Stimulated activated CD8-positive, alpha-beta memory T cell treated with anti-CD3 and anti-CD28 coated beads, Interleukin-15, amount 100 ng/mL, for 4 hours (primary cell): ENCODE measurements around the gene C1orf198.

Experiments used
- DNase-seq, 2 donors: peaks; one replicate each; pipeline ENCODE4 v3.0.0-alpha.2; 2020; ENCODE audit warnings: low read depth in 2 of 2

C1orf198 gene

DNA sequence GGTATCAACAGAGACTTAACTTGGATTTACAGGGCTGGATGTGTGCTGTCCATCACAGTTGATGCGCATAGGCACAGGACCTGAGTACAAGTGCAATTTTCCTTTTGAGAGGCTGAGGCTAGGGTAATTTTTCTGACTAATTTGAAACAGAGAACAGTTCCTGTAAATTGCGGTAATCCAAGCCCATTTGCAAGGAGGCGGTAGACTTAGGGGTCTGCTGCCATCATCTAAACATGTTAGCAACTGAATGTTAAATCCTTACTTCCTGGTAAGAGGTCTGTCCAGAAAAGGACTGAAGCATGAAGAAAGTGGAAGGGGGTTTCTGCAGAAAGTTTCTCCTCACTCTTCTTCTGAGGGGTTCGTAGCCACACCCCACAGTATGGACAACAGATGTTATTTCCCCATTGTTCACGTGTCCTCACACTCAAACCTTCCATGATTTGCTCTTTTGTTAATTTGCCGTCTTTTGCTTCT, 23.7 kb upstream of the C1orf198 start:
- DNase-seq, result no peak

DNA sequence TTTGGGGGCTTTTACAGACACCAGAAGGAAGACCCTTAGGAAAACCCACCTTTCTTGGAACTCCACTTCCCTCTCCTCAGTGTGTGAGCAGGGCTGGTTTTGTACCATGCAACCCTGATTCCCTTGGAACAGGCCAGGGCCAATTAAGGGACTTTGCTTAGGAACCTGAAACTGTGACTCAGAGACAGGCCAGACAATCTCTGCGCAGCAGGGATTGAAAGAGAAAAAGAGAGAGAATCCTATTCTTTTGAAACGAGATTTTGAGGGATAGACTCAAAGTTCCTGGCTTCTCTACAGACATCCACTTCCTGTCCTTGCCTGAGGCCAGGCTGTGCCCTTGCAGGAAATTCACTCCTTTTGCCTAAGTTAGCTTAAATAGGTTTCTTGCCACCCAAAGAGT, 23.1 kb upstream of the C1orf198 start:
- no peak for DNase-seq

DNA sequence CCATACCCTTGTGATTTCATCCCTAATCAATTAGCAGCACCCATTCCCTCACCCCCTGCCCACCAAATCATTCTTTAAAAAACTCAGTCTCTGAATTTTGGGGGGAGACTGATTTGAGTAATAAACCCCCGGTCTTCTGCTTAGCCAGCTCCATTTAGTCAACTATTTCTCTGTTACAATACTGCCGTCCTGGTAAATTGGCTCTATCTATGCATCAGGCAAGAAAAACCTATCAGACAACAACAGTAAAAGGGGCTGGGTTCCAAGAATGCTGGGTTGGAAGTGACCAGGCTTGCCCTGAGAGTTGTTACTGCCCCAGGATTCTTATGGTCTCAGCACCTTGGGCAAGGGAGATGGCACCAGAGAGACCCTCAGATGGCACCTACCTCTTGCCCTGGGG, 16.3 kb upstream of the C1orf198 start:
- DNase-seq, result no peak

DNA sequence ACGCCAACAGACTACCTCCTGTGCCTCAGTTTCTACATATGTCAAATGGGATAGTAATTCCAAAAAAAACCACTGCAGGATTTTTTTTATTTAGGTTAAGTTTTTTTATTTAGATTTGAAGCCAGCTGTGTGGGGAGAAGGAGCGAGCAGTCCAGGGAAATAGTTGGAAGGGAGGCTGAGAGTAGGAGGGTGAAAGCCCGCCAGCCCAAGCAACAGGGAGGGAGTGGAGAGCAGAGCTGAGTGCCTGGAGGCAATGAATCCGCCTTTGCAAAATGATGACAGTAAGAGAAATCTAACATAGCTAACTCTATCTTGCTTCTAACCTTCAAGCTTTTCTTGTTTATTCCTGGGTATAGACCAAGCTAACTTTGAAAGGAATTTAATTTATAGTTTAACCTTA, 15.6 kb upstream of the C1orf198 start:
- no peak for DNase-seq

DNA sequence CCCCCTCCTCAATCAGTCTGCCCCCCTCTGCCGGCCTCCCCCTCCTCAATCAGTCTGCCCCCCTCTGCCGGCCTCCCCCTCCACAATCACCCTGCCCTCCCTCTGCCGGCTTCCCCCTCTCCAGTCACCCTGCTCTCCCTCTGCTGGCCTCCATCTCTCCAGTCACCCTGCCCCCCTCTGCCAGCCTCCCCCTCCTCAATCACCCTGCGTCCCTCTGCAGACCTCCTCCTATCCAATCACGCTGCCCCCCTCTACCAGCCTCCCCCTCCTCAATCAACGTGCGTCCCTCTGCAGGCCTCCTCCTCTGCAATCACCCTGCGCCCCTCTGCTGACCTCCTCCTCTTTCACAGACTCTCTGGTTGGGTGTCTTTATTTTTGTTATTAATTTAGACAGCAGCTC, 11.5 kb upstream of the C1orf198 start:
- no peak for DNase-seq

DNA sequence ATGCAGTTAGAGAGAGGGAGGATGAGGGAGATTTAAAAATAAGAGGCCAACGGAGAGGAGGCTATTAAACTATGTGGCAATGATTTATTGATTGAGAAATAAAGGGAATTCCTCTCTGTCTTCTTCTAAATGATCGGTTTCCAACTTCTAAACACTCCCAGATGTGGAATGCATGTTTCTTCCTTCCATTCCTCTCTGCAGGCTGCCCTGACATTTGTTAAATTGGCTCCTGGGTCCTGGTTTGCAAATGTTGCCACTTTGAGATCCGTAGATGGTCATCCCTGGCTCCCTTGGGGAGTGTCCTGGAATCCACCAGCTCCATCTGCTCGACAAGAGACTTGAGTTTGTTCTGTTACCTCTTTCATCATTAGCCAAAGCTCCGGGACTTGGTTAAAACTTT, 10.3 kb upstream of the C1orf198 start:
- no peak for DNase-seq

DNA sequence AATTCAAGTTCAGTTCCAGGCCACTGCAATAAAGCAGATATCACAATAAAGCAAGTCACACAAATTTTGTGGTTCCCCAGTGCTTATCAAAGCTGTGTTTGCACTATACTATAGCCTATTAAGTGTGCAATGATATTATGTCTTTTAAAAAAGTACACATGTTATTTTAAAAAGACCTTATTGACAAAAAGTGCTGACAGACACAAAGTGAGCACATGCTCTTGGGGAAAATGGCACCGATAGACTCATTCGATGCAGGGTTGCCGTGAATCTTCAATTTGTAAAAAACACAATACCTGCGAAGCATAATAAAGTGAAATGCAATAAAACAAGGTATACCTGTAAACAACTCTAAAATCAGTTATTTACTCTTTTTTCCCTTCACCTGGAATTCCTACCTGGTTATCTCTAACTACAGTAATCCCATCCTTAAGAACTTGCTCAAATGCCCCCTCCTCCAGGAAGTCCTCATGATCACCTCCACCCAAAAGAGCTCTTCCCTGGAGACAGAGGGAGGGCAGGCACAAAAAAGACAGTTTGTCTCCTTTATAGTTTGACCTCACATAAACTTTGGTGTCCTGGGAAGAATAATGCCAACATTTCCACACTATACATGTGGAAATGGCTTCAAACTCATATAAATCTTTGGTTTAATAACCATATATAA, 9.7 kb upstream of the C1orf198 start:
- DNase-seq, result no peak

DNA sequence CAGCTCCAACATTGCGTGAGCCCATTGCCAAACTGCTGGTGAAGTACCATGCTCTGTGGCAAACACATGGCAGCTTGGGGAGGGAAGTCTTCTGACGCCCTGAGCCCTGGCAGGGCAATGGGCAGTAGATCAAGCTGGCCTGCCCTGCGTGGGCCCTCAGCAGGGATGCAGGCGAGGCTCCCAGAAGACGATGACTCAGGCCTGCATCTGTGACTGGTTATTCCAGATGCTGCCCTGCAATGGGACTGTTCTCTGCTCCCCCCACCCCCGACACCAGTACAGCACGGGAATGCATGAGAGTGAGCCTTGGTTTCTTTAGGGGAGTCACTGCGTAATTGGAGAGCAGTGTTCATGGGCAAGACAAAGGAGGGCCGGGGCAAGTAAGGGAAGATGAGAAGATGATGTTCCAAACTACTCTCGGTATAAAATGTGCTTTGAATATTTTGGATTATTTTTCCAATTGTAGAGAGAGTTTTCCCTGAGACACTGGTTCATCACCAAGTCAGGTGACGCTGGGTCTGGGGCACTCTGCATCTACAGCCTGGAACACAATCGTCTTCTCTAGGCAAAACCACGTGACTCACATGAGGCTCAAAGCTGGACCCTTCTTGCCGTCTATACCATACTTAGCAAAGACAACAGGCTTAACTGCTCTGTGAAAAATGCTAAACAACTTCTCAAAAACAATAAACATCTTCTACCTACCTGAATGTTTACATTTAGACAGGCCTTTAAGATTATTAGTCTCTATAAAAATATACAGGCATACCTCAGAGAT, 9.0 kb upstream of the C1orf198 start:
- DNase-seq, result no peak

DNA sequence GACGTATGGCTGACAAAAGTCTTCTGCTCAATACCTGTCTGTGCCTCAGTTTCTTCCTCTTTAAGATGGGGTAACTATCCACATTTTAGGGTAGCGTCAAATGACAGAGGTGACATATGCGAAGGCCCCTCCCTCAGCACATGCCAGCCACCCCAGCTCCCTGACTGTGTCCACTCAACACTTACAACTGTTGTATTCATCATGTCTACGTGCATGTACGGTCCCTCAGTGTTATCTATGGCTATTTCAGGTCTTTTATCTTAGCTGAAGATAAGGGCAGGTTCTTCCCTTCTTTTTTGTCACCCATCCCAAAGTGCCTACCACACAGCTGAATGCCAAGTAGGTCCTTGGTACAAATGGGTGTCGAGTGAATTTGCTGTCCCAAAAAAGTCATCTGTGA, 8.3 kb upstream of the C1orf198 start:
- DNase-seq, result no peak

DNA sequence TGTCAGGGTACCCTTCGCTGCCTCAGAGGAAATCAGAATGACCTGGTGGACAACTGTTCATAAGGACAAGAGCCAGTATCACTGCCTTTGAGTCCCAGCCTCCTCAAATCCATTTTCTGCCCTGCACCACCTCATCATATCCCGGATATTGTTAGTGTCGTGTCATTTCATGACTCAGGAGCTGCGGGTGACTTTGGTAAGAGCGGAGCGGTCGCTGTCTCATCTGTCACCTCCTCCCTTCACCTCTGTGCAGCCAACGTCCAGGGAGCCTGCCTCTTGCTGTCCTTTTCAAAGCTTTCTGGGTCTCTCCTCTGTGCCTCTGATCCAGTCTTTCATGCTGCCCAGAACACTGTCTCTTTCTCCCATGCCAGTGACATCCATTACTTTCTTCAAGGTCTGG, 7.0 kb upstream of the C1orf198 start:
- DNase-seq, result no peak

DNA sequence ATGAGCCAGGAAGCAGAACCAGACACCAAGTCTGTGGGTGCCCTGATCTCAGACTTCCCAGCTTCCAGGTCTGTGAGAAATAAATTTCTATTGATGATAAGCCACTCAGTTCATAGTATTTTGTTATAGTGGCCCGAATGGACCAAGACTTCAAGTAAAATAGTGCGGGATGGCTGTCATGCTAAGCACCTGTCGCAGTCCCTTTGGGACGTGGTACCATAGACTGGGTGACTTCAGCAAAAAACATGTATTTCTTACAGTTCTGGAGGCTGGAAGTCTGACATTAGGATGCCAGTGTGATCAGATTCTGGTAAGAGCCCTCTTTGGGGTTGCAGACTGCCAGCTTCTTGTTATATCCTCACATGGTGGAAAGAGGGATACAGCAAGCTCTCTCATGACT, 2.6 kb upstream of the C1orf198 start:
- no peak for DNase-seq

DNA sequence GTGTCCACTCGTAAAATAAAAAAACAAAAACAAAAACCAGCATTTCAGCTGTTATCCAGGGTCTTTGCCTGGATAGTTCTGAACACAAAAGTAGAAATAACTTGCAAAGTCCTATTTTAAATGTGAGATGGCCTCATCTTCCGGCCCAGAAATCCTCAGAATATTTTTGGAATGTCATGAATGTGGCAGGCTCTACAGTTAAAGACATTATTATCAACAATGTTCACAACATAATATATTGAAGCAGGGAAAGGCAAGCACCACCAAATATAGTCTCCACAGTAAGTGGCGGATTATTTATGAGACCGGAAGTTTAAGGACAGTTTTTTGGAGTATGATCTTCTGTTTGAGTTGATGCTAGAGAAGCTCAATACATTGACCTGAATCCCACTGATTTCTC, 1.2 kb upstream of the C1orf198 start:
- DNase-seq, result no peak

DNA sequence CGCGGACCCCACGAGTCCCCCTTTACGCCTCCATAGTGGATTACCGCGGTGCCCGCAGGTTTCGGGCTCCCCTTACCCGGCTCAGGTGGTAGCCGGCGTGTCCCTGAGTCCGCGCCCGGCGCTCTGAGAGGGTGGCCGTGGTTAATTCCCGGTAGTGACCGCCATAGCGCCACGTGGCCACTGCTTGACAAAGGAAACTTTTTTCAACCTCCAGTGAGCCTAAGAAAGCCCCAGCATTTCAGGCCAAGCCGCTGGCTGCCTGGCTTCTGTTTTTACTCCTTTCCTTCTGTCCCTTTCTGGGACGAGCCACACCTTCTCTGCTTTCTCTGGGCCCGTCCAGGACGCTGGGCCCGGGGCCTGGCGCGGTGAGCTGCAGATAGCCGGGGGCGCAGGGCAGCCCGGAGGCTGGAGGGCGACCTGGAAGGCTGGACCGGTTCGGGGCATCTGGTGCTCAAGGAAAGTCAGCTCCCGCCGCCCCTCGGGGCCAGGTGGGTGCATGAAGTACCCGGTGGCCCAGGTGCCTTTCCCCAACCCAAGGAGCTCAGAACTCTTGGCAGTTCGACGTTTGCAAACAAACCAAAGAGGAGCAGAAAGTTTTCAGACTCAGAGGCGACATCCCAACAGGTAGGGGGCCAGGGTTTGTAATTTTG, 540 bp upstream of the C1orf198 start:
- no peak for DNase-seq

DNA sequence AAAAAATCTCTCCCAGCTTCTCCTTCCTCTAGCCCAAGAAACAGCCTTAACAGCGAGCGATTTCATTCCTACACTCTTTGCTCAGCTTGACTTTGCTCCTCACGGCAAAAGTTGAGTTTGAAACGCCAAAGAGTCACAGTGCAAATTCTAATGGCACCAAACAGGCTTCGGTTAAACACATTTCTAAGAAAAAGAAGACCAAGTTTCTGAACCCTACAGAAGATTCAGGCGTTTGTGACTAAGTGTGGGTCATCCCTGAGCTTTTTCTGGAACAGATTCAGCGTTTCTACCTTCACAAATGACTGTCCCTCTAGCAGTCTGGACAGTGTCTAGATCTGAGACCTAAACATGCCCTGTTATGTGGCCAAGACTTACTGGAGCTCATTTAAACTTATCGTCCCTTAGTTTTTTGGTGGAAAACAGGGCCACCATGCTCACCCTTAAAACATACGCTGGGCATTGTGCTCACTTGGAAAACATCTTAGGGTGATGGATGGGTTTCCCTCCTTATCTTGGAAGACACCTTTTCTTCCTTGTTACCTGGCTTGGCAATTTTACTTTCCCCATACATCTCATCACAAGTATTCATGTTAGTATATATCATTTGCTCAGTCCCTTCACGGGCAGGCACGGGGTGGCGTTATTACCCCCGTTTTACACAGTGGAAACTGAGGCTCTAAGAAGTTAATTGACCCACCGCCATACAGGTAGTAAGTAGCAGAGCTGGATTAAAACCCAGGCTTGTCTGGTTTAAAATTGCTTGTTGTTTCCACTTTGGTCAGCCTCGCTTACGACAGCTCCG, 1.0 kb downstream of the C1orf198 start:
- DNase-seq, result no peak

DNA sequence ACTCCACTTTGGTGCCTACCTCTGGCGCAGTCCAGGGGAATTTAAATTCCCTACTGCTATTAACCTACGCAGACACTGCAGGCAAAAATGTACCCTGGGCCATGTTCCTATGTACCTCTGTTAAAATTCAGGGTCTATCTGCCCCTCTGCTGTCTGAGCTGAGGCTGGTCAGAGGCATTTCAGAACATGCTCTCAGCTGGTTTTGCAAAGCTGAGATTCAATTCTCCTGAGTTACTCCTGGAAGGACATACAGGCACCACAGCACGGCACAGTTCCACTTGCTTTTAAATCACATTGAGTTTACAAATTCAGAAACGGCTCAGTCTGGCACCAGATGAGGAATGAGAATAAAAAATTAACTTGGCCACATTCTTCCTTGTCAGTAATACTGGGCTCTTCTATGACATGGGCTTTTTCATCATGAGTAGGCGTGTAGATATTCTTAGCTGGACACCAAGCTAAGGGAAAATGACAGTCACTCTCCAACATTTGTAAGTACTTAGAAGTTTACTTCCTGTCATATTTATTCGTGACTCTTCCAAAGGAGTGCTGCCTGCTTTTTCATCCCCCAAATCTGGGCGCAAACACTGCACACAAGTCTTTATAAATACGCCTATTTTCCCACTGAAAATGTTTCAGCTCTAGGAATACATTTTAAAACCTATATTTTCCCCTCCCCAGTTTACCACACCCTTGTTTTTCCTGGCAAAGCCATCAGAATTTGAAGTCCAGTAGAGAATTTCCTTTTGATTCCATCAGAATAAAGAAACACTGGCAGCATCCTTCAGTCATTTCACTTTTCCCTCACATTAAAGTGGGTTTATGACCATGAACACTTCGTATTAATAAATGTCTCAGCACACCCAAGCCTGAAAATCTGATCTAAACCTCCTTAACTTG, 1.9 kb downstream of the C1orf198 start:
- no peak for DNase-seq

DNA sequence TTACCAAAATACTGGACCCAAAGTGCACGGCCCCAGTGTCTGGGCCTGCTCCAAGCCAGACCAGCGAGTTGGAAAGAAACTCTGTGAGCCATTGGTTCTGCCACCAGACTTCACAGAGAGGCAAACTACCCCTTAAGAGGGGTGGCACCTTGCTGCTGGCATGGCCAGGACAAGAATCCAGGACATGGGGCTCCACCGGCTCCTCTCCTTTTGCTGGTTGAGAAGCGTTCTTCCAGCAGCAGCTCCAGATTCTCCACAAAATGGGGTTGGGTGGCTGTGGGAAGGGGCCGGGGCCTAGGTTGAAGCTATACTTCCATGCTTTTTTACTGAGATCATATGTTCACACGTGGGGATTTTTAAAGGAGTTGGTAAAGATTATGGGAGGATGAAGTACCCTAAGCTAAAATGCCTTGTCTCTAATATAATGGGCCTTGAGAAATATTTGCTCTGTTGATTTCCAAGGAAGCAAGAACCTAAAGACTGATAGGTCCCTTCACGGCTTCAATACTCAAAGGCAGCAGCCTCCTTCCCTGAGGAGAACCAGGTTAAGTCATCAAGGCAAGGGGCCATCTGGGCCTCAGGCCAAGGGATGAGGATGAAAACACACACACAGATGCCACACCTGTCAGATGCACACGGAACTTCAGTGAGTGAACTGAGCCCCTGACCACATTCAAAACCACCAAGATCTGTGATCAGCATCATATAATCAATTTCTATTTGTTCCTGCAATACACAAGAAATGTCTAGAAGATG, 3.1 kb downstream of the C1orf198 start:
- DNase-seq, result no peak

DNA sequence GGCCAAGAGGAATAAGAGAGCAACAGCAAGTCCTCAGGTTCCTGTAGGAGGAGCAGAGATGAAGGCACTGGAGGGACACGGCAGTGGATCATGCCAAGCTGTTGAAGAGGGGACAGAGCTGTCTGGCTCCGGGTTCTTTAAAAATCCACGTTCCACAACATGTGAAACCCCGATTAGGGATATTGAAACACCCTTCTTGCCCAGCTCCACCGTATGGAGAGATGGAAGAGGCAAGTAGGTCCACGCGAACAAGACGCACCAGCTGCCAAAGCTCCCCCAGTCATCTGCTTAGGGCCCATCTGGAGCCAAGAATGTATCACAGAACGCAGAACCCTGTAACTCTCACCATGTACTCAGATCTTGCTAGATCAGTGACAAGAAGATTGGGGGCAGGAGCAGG, 3.9 kb downstream of the C1orf198 start:
- DNase-seq, result no peak

DNA sequence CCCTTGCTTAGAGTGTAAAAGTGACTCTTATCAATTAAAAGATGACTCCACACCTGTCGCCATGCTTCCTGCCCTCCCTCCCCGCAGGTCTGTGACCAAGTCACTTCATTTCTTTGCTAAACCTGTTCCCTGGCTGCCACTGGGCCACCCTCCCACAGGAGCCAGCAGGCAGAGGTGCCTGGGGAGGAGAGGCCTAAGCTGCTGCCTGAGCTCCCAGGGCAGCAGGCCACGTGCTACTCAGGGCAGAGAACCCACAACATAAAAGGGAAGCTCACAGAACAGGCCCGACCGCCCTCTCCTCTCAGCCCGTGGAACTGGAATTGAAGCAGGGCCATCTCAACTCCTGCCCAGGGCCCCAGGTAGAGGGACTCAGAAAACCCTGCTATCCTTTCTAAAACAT, 4.9 kb downstream of the C1orf198 start:
- no peak for DNase-seq

DNA sequence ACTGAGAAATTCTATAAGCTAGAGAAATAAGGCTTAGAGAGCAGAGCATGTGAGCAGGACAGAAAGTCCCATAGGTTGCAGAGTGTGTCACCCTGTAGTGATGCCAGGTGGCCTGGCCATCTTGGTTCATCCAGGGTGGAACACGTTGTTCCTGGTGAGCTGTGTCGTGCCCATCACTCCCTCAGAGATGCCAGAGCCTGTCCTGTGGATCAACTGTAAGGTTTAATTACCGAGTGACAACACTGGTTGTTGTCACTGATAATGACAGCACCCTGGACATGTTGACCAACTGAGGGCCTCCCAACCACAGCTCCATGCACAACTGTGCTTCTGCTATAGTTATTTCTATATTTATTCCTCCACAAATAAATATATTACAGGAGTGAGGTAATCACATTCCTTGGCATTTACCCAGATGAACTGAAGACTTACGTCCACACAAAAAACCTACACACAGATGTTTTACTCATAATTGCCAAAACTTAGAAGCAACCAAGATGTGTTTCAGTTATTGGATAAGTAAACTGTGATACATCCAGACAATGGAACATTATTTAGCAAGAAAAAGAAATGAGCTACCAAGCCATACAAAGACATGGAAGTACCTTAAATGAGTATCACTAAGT, 6.2 kb downstream of the C1orf198 start:
- DNase-seq, result no peak

DNA sequence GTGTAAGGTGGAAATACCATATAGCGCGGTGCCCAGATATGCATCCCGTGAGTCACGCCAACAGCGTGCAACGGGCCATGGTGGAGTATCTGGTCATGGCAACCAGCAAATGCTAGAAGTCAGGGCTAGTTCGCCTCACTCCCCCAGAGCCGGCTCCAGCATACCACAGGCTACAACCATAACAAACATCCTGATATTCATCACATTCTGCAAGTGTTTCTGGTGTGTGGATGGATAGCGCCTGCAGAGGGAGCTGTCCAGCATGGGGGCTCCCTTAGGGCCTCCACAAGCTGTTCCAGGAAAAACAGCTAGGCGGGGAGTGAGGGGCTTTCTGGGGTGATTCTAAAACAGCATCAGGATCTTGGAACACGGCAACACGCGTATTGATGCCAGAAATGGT, 6.8 kb downstream of the C1orf198 start:
- no peak for DNase-seq
